AG20443 (cell line): ENCODE results near the gene TMCO6.

ENCODE experiments used
- DNase-seq: peaks from one replicate; pipeline ENCODE4 v3.0.0; 2012; ENCODE audit warnings: low spot score, mixed read lengths

TMCO6 gene

DNA sequence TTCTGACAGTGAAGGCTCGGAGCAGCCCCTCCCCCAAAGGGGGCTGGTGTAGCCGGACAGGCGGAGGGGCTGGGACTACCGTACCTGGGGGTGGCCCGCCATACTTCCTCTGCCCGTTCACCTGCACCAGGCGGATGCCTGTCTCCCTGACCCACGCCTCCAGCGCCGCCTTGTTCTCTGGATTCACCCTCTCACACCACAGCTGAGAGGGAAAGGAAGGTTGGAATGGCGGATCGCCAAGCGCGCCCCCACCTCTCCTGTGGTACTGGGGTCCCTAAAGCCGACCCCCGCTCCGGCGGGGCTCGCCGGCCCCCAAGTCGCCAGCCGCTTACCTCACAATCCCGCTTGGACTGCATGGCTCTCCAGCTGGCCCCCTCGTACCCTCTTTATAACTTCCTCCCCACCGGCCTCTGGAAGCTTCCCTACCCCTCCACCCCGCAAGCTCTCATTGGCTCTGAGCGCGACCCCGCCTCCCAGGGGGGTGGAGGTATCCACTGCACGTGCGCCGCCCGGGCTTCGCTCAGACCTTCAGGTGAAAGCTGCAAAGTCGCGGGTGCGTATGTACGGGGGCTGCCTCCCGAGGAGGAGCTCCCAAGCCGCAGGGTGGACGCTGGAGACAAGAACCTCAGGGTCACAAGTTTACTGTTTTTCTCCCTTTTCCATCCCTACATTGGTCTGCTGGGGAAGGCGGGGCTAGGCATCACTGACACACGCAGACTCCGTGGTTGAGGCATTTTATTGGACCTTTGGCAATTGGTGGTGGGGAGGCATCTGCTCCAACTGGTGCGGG lies 34.1 kb downstream of the TMCO6 start, which contains the start of gene DND1:
TSS of gene DND1 (minus strand) at position 390 of the 790 bp plus-strand sequence. CDS start at position 356, 34 bp downstream.
- no peak for DNase-seq

DNA sequence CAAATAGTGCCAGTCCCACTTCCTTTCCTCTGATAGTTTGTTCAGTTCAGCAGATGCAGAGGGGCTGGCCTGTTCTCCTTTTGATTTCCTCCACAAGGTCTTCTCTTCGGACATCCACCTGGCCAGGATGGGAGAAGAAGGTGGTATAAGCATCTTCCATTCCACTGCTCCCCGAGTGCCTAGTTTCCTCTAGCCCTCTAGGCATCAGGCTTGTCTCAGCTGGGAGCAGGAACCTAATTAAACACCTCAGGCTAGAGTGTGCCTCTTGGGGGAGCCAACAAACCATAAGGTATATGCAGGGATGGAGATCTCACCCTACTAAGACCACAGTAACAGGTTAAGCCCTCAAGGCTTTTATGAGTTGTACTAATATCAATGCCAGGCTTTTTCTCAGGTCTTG lies 35.0 kb downstream of the TMCO6 start:
- no peak for DNase-seq

DNA sequence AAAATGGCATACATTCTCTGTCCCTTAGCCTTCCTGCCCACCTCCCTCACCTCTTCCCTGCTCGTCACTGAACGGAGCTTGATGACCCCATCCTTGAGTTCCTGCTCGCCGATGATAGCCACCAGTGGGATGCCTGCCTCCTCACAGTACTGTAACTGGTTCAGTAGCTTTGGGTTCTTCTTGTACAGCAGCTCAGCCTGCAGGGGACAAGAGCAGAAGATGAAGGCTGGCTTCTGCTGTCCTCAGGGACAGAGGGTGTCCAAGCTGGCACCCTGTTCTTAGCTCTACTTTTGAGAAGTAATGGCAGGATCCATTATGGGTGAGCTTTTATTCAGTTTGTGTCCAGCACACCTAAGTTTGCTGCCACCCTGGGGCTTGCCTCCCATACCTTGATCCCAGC lies 35.4 kb downstream of the TMCO6 start:
- no peak for DNase-seq

DNA sequence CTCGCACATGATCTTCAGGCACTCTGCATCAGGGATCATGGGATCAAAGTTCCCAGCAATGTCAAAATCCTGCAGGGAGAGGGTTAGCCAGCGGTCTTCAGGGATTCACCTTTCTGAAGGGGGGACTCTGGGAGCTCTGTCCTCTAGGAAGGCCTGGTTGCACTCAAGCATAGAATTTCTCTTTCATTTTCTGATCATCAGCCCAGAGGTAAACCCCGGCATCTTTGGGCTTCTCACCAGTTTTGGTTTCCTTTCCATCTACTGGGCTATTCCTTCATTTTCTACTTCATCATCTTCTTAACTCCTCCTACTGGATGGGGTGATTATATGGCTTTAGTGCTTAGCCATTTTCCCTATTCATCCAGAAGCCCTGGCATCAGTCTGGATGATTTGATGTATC lies 38.7 kb downstream of the TMCO6 start:
- DNase-seq: no peak

DNA sequence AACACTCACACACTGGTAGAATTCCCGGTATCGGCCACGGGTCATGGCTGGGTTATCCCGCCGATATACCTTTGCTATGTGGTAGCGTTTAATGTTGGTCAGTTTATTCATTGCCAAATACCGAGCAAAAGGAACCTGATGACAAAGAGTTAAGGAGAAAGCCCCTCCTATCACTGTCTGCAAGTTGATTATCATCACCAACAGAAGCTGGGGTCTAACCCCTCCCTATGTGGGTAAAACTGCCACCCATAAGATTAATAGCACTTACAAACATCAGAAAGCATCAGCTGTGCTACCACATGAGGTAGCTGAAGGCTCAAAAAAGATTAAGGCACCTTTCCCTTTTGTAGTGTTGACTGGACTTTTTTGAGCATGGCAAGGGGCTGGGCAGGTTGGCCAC lies 39.7 kb downstream of the TMCO6 start:
- no peak for DNase-seq

DNA sequence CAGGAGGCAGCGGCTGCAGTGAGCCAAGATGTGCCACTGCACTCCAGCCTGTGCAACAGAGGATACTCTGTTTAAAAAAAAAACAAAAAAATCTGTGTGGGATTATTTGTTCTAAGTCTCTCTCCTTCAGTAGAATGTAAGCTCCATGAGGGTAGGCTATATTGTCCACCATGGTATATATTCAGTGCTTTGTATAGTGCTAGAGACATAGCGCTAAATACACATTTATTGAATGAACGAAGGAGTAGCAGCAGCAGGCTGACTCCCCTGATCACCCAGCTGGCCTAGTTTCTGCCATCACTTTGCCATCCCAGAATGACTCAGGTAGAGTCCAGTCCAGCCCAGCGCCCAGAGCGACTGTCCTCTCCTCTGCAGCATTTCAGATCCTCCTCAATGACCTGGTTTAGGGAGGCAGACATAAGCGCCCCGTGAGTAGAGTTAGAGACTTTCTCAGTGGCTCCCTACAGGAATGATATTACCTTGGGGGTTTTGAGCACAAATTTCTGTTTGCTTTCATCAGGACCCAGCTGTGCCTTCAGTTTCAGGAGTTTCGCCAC lies 51.2 kb downstream of the TMCO6 start:
- no peak for DNase-seq

DNA sequence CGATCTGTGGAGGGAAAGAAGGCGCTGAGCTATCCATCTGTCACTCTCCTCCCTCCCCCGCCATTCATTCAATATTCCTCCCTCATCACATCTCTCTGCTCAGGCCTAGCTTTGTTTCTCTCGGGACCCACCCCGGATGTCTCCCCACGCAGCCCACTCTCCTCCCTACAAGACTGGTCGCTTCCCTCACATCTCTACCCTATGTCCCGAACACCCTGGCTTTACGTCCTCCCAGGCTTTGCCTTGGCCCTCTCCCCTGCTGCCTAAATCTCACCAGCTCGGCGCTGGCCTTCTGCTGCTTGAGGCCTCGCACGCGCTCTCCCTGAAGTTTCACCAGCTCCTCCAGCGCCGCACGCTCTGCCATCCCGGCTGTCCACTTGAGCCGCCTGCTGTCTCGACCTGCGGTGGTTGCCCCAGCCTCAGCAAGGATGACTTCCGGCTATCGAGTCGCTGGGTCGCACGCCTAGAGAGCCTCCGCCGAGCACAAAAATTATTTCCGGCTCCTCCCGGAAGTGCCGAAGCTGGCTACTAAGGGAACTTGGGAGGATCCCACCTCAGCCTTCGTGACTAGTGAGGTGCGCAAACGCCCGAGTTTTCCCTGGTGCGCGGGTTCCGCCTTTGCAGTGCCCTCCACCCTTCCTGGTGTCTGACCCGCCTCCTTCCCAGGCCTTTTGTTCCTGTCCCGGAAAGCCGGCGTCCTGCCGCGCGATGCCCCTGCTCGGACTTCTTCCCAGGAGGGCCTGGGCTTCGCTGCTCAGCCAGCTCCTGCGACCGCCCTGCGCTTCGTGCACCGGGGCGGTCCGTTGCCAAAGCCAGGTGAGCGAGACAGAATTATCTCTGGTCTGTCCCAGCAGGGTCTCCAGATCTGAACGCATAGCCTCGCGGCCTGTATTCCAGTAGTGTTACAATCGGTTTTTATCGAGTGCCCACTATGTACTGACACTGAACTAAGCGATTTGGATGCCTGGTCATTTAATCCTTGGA lies 52.0 kb downstream of the TMCO6 start, which contains the start of the genes HARS1 and HARS2:
TSS of gene HARS1 (minus strand) at position 430 of the 984 bp plus-strand sequence. CDS start at position 364, 66 bp downstream.
TSS of gene HARS2 (plus strand) at position 515 of the 984 bp plus-strand sequence. CDS start at position 709, 194 bp downstream.
- DNase-seq: peak; percentile 96

DNA sequence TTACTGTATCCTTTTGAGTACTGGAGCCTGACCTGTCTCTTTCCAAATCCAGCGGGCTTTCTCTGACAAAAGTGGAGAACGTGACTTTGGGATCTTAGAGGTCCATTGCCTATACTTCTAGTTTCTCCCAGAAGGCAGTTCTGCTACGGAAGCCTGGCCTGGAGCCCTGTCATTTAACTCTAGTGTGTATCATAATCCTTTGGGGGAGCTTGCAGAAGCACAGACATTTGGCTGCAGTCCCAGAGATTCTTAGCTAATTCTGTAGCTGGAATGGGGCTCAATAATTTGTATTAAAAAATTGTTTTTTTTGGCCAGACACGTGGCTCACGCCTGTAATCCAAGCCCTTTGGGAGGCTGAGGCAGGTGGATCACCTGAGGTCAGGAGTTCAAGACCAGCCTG lies 55.0 kb downstream of the TMCO6 start:
- DNase-seq: no peak
